Progenitor cell of endocrine pancreas (in vitro differentiated cells): ENCODE measurements around the gene BIRC5. TPM values are rescaled to one million over a fixed set of nuclear protein-coding genes. Genes with fewer than 3 reads are reported as not detected.

Experiments
- DNase-seq: peaks from one replicate; pipeline ENCODE4 v3.0.0; 2021; ENCODE audit warnings: low spot score; ENCODE audit not compliant: unreplicated experiment
- H3K27ac Mint-ChIP-seq: 2 replicates; pipeline ENCODE4 v1.8.0; 2021; ENCODE audit warnings: mild to moderate bottlenecking, moderate library complexity, mixed read lengths
- H3K27me3 Mint-ChIP-seq: 2 replicates; pipeline ENCODE4 v1.8.0; 2021; ENCODE audit warnings: mixed read lengths
- H3K36me3 Mint-ChIP-seq: 2 replicates; pipeline ENCODE4 v1.8.0; 2022; ENCODE audit warnings: mixed read lengths; ENCODE audit not compliant: insufficient read depth
- H3K4me1 Mint-ChIP-seq: 2 replicates; pipeline ENCODE4 v1.8.0; 2021; ENCODE audit warnings: low read depth, mixed read lengths
- H3K4me3 Mint-ChIP-seq: 2 replicates; pipeline ENCODE4 v1.8.0; 2021; ENCODE audit warnings: low read depth, mild to moderate bottlenecking, moderate library complexity, mixed read lengths
- H3K9me3 Mint-ChIP-seq: 2 replicates; pipeline ENCODE4 v1.8.0; 2021; ENCODE audit warnings: low read depth, mixed read lengths
- total RNA-seq: library from RNA; stranded (reverse); gene quantifications from 2 replicates; pipeline ENCODE4 v1.2.1, GENCODE V29; 2021
- TF ChIP-seq, protein P1 (sequence below): fragments of 200-600 bp; sonication (generic); IDR thresholded peaks from one replicate; pipeline ENCODE4 v1.5.0; 2021; ENCODE audit warnings: antibody characterized with exemption, mild to moderate bottlenecking; ENCODE audit not compliant: unreplicated experiment

BIRC5 gene
- total RNA-seq, 1 donor from 2014 or later: 30.0 TPM

GRCh38 chr17:78180083-78180482 lies 34.0 kb upstream of the BIRC5 start:
- TF ChIP-seq, protein P1, sequence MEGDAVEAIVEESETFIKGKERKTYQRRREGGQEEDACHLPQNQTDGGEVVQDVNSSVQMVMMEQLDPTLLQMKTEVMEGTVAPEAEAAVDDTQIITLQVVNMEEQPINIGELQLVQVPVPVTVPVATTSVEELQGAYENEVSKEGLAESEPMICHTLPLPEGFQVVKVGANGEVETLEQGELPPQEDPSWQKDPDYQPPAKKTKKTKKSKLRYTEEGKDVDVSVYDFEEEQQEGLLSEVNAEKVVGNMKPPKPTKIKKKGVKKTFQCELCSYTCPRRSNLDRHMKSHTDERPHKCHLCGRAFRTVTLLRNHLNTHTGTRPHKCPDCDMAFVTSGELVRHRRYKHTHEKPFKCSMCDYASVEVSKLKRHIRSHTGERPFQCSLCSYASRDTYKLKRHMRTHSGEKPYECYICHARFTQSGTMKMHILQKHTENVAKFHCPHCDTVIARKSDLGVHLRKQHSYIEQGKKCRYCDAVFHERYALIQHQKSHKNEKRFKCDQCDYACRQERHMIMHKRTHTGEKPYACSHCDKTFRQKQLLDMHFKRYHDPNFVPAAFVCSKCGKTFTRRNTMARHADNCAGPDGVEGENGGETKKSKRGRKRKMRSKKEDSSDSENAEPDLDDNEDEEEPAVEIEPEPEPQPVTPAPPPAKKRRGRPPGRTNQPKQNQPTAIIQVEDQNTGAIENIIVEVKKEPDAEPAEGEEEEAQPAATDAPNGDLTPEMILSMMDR: no peak
- Mint-ChIP-seq H3K36me3 (peaks cover 6% of the 10 kb centered on the region), H3K4me3 (no peak overlapping the region), H3K27ac (no peak overlapping the region), H3K27me3 (no peaks in the 10 kb centered on the region), H3K4me1 (peaks cover 7% of the 10 kb centered on the region), H3K9me3 (no peaks in the 10 kb centered on the region)
- no peak for DNase-seq

DNA sequence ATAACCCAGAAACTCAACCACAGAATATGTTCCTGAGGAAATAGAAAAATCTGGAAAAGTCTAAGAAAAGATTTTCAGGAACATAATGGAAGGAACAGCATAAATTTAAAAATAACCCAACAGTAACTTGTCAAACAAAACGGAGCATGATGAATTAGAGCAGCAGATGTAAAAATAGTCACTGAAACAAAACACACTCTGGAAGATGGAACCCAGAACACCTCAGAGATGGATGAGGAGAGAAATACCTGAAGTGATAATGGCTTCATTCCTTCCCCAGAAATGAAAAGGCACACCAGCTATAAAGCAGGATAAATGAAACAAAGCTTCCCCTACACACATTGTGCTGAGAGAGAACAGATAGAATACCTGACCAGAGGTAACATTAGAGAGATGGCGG lies 33.5 kb upstream of the BIRC5 start:
- Mint-ChIP-seq H3K4me3 (no peak overlapping the region), H3K4me1 (peaks cover 9% of the 10 kb centered on the region), H3K27ac (no peak overlapping the region), H3K27me3 (no peaks in the 10 kb centered on the region), H3K36me3 (peaks cover 5% of the 10 kb centered on the region), H3K9me3 (no peaks in the 10 kb centered on the region)
- DNase-seq: no peak
- TF ChIP-seq, protein P1: no peak

- Mint-ChIP-seq H3K4me3 (no peak overlapping the region), H3K27me3 (no peaks in the 10 kb centered on the region), H3K9me3 (no peaks in the 10 kb centered on the region), H3K27ac (no peak overlapping the region), H3K36me3 (peaks cover 6% of the 10 kb centered on the region), H3K4me1 (peaks cover 12% of the 10 kb centered on the region)
- TF ChIP-seq, protein P1: no peak
- DNase-seq: no peak
Measured at GRCh38 chr17:78182504-78182903, 31.5 kb upstream of the BIRC5 start.

- Mint-ChIP-seq H3K4me3 (no peak overlapping the region), H3K27ac (no peak overlapping the region), H3K4me1 (peaks cover 14% of the 10 kb centered on the region), H3K36me3 (peaks cover 6% of the 10 kb centered on the region), H3K9me3 (no peaks in the 10 kb centered on the region), H3K27me3 (no peaks in the 10 kb centered on the region)
- TF ChIP-seq, protein P1: no peak
- no peak for DNase-seq
Measured at GRCh38 chr17:78183916-78184315, 30.1 kb upstream of the BIRC5 start.

GRCh38 chr17:78184351-78184750 lies 29.7 kb upstream of the BIRC5 start:
- H3K4me1 Mint-ChIP-seq: peaks cover 14% of the 10 kb centered on the region
- no peak overlapping the region for H3K27ac Mint-ChIP-seq
- no peak overlapping the region for H3K4me3 Mint-ChIP-seq
- DNase-seq: no peak
- no peaks in the 10 kb centered on the region for H3K27me3 Mint-ChIP-seq
- H3K36me3 Mint-ChIP-seq: peaks cover 6% of the 10 kb centered on the region
- H3K9me3 Mint-ChIP-seq: no peaks in the 10 kb centered on the region
- TF ChIP-seq, protein P1: no peak
